Measurements from ENCODE around the gene PNPLA2. TPM values are rescaled to one million over a fixed set of nuclear protein-coding genes. Genes with fewer than 3 reads are reported as not detected.

The PNPLA2 gene
- total and polyA plus RNA-seq, 2 of the 8 experiments (the other 6 are each of a cell fraction or from before 2014, with no cell fraction given): 30.9 to 62.1 TPM

GRCh38 chr11:848380-848931 lies 29.7 kb downstream of the PNPLA2 start (continued):
- TF ChIP-seq, protein P1, sequence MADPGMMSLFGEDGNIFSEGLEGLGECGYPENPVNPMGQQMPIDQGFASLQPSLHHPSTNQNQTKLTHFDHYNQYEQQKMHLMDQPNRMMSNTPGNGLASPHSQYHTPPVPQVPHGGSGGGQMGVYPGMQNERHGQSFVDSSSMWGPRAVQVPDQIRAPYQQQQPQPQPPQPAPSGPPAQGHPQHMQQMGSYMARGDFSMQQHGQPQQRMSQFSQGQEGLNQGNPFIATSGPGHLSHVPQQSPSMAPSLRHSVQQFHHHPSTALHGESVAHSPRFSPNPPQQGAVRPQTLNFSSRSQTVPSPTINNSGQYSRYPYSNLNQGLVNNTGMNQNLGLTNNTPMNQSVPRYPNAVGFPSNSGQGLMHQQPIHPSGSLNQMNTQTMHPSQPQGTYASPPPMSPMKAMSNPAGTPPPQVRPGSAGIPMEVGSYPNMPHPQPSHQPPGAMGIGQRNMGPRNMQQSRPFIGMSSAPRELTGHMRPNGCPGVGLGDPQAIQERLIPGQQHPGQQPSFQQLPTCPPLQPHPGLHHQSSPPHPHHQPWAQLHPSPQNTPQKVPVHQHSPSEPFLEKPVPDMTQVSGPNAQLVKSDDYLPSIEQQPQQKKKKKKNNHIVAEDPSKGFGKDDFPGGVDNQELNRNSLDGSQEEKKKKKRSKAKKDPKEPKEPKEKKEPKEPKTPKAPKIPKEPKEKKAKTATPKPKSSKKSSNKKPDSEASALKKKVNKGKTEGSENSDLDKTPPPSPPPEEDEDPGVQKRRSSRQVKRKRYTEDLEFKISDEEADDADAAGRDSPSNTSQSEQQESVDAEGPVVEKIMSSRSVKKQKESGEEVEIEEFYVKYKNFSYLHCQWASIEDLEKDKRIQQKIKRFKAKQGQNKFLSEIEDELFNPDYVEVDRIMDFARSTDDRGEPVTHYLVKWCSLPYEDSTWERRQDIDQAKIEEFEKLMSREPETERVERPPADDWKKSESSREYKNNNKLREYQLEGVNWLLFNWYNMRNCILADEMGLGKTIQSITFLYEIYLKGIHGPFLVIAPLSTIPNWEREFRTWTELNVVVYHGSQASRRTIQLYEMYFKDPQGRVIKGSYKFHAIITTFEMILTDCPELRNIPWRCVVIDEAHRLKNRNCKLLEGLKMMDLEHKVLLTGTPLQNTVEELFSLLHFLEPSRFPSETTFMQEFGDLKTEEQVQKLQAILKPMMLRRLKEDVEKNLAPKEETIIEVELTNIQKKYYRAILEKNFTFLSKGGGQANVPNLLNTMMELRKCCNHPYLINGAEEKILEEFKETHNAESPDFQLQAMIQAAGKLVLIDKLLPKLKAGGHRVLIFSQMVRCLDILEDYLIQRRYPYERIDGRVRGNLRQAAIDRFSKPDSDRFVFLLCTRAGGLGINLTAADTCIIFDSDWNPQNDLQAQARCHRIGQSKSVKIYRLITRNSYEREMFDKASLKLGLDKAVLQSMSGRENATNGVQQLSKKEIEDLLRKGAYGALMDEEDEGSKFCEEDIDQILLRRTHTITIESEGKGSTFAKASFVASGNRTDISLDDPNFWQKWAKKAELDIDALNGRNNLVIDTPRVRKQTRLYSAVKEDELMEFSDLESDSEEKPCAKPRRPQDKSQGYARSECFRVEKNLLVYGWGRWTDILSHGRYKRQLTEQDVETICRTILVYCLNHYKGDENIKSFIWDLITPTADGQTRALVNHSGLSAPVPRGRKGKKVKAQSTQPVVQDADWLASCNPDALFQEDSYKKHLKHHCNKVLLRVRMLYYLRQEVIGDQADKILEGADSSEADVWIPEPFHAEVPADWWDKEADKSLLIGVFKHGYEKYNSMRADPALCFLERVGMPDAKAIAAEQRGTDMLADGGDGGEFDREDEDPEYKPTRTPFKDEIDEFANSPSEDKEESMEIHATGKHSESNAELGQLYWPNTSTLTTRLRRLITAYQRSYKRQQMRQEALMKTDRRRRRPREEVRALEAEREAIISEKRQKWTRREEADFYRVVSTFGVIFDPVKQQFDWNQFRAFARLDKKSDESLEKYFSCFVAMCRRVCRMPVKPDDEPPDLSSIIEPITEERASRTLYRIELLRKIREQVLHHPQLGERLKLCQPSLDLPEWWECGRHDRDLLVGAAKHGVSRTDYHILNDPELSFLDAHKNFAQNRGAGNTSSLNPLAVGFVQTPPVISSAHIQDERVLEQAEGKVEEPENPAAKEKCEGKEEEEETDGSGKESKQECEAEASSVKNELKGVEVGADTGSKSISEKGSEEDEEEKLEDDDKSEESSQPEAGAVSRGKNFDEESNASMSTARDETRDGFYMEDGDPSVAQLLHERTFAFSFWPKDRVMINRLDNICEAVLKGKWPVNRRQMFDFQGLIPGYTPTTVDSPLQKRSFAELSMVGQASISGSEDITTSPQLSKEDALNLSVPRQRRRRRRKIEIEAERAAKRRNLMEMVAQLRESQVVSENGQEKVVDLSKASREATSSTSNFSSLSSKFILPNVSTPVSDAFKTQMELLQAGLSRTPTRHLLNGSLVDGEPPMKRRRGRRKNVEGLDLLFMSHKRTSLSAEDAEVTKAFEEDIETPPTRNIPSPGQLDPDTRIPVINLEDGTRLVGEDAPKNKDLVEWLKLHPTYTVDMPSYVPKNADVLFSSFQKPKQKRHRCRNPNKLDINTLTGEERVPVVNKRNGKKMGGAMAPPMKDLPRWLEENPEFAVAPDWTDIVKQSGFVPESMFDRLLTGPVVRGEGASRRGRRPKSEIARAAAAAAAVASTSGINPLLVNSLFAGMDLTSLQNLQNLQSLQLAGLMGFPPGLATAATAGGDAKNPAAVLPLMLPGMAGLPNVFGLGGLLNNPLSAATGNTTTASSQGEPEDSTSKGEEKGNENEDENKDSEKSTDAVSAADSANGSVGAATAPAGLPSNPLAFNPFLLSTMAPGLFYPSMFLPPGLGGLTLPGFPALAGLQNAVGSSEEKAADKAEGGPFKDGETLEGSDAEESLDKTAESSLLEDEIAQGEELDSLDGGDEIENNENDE (IDR thresholded peaks at IDR 0.05; ENCODE audit: insufficient replicate concordance, low read length): no peak
- TF ChIP-seq RBBP5 (IDR thresholded peaks at IDR 0.05; ENCODE audit: borderline replicate concordance, low read depth, low read length): no peak
- peak in 2 of 3 experiments; percentile 76 to 79; a peak in 3 of 4 replicates for TF ChIP-seq CTCF (IDR thresholded peaks at IDR 0.05; ENCODE audit: control extremely low read depth in 1 of 3, insufficient read depth in 1 of 3, low read depth in 1 of 3, low read length in 3 of 3)
- TF ChIP-seq, protein P2, sequence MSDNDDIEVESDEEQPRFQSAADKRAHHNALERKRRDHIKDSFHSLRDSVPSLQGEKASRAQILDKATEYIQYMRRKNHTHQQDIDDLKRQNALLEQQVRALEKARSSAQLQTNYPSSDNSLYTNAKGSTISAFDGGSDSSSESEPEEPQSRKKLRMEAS (IDR thresholded peaks at IDR 0.05): peak; percentile 65; the same call in 1 of the 2 replicates
- TF ChIP-seq RAD21 (IDR thresholded peaks at IDR 0.05 in 1 of 2, conservative IDR thresholded peaks at IDR 0.05 in 1 of 2; ENCODE audit: low read depth in 2 of 2, low read length in 2 of 2): peak; percentile 65 to 77
- no peak for TF ChIP-seq NANOG (IDR thresholded peaks at IDR 0.05; ENCODE audit: insufficient read depth, low read depth, low read length, poor library complexity, severe bottlenecking)
- no peak for TF ChIP-seq FOSL1 (IDR thresholded peaks at IDR 0.05; ENCODE audit: insufficient read depth, low read depth, low read length)

All from H1 (cell line).